GM18499 (cell line): ENCODE data around the gene HNRNPAB.
"Not testable (repeated sequence)": the region's sequence is repeated elsewhere in the genome, so short reads cannot be mapped to it uniquely, and the experiment has no call there.

Experiments
- ATAC-seq: cut with Tn5 transposase; IDR thresholded peaks from one replicate; pipeline ENCODE4 v1.9.1; 2021; ENCODE audit warnings: moderate number of reproducible peaks; ENCODE audit not compliant: insufficient read depth, unreplicated experiment

The HNRNPAB gene

DNA sequence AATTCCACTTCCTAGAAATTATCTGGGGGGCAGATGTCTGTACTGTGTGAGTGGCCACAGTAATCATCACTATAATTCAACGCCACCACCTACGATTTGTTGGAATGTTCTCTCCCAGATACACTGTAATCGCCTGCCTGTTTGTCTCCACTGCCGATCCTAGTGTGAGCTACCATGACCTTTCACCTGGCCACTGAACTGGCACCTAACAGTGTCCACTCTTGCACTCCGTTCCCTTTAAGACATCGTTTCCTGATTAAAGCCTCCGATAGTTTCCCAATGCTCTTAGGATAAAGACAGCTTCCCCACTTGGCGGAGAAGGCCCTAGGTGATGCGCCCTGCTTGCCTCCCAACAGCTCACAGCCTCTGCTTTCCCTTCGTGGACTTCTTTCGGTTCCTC, 24.3 kb downstream of the HNRNPAB start:
- no peak for ATAC-seq

DNA sequence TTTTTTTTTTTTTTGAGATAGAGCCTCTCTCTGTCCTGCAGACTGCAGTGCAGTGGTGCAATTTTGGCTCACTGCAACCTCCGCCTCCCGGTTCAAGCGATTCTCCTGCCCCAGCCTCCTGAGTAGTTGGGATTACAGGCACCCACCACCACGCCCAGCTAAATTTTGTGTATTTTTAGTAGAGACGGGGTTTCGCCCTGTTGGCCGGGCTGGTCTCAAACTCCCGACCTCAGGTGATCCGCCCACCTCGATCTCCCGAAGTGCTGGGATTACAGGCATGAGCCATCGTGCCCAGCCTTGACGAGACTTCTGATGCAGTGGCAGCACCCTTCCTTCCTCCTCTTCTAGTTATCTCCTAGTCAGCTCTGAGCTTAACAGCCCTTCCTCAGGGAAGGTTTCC, 24.8 kb downstream of the HNRNPAB start:
- not testable (repeated sequence) for ATAC-seq

DNA sequence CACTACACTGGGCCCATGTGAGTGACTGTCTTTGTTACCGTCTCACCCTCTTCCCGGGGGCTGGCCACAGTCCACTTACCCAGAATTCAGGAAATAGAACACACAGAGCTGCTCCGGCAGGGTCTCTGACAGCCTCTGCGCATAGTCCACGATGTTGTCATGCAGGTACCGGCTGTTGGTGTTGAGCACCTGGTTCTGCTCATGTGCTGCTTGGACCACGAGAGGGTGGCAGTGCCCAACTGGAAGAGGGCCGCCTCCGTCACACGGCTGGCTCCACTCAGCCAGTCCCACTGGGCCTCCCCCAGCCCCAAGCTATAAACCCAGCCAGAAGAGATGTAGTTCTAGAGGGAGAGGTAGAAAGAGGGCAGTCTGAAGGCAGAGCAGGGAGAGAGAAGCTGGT, 25.5 kb downstream of the HNRNPAB start:
- ATAC-seq: no peak

DNA sequence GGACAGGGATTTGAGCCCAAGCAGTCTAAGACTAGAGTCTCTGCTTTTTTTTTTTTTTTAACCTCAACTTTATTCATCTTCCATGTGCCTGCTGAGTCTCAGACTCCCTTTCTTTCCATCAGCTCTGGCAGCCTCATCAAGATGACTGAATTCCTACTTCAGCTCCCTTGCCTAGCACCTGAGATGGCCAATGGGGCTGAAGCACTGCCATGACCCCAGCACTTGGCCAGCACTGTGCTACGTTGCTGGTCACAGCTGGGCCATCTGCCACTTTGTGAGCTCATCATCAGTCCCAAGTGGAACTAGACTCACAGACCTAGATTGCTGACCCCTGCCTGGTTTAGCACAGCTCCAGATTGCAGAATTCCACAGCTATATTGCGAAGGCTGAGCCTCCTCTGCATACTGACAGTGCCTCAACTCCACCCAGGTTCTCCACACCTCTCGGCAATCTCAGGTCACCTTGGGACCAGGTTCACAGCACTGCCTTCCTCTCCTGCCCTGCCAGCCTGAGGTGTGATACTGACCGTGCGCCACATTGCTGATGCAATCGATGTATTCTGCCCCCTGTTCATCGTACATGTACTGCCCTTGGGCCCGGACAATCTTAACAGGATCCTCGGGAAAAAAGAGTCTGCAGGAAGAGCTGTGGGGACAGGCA, 26.7 kb downstream of the HNRNPAB start:
- ATAC-seq: no peak

DNA sequence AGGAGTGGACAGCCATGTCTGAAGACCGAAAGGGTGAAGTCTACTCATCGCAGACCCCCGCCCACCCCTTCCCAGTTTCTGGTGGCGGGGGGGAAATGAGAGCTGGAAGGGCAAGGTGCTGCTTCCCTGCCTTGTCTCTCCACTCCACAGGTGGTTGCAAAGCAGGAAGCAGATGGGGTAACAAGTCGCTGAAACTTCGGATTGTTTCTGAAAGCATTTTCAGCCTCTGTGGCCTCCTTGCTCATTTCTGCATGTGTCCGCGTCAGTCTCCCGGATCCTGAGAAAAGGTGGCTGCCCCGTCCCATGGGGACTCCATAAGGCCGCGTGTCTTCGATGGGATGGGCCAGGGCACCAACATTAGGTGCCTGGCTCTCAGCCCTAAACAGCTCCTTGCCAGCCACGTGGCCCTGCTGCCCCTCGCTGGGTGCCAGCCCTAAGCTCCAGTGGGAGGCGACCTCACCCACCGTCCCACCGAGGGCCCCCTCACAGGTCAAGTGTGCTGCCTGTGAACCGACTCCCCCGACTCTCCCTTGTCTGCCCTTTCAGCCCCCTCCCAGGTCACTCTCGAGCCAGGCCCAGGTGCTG, 27.3 kb downstream of the HNRNPAB start:
- no peak for ATAC-seq

DNA sequence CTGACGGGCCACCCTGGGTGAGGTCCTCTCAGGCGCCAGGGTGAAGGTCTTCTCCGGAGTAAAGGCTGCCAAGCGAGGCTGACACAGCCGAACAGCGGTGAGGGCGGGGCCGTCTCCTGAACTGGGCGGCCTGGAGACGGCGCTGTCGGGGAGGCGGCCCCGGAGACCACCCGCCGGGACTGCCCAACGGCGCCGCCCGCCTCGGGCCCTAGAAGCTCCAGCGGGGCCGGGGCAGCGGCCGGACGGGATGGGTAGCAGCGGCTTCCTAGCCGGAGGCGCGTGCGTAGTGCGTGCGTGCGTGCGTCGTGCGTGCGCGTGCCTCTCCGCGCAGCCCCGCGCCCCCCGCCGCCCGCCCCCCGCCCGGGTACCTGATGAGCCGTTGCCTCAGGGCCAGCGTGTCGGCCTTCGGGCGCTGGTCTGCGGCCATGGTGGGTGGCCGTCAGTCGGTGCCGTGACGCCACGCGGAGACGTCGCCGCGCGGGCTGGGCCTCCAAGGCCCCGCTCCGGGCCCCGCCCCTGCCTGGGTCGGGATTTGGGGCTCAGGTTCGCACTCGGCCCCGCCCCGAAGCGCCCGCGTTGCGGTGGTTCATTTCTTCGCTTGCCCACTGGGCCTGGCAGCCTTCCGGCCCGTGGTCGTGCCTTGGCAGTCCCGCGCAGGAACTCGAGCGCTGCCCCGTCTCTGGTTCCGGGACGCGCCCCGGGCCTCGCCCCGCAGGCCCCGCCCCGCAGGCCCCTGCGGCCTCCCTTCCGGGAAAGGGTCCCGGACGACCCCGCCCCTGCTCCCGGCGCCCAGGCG, 28.0 kb downstream of the HNRNPAB start, which contains the start of gene PHYKPL:
Gene PHYKPL, minus strand, starts transcription at position 679 of the 796 bp plus-strand sequence. Its CDS starts 252 bp downstream, at position 427.
- no peak for ATAC-seq

DNA sequence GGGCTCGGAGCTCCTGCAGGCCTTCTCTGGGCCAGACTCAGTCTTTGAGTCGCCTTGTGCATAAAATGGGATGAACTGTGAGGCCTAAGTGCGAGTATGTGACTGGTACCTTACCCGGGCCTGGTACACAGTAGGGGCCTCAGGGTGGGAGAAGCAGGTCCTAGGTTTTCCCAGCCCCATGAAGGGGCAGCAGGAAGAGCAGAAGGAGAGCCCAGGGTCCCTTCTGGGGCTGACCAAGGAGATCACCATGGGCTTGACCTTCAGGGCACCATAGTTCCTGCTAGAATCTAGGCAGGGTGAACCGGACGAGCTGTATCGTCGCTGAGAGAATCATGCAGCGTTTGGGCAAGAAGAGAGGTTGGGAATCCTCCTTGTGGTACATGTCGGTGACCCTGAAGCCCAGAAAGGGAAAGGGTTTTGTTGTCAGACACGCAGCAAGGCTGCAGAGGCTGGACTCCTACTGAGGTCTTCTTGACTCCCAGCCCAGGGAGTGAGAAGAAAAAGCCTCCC, 28.6 kb downstream of the HNRNPAB start:
- ATAC-seq: no peak

DNA sequence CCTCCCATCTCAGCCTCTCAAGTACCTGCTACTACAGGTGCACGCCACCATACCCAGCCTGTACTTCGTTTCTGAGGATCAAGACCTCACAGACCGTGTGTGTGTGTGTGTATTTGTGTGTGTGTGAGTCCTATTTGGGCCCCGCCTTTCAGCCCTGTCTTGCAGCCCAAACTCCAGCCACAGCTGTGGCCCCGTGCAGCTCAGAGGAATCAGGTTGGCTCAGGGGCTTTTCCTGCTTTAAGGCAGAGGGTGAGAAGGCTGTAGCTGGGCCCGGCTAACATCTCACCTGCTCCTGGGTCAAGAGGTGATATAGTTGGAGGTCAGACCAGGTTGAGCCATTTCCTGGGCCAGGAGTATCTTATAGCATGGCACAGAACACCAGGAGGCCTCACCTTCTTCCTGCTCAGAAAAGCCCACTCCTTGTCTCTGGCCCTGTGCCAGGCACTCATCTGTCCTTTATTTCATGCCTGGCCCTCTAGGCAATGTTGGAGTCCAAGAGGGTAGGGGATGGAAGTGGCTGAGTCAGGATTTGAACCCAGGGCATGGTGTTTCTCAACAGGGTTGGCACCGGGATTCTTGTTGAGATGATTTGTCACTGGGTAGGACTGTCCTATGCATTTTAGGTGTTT, 29.9 kb downstream of the HNRNPAB start:
- ATAC-seq: no peak

DNA sequence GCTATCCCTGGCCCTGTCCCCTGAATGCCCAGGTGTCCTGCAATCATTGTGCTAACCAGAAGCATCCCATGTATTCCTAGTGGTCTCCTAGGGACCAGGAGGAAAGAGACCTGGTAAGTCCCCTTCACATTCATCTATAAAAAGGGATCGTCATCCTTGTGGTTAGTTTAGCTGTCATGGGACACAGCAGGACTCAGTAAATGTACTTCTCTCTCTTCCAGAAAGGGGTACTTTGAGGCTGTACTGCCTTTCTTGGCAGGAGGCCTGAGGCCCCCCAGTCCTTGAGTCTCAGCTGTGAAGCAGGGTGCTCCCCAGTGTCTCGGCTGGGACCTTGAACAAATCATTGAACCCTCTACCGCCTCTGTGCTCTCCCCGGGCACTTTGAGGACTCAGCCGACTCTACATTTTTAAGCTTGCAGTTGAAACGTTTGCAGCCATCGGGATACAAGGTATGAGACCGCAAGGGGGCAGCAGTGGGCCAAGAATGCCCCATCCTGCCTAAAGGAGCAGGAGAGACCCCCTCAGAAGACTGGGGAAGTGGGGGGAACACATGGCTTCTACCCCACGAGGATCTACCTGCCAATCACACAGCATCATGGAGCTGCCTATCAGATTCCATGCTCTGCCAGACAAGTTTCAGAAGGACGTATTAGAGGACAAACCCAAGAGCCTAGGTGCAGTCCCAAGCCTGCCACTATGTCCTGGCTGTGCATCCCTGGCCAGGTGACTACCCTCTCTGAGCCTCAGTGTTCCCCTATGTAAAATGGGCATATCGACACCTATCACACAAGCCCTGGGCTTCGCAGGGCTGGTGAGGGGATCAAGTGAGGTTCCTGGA, 30.6 kb downstream of the HNRNPAB start:
- ATAC-seq: no peak

DNA sequence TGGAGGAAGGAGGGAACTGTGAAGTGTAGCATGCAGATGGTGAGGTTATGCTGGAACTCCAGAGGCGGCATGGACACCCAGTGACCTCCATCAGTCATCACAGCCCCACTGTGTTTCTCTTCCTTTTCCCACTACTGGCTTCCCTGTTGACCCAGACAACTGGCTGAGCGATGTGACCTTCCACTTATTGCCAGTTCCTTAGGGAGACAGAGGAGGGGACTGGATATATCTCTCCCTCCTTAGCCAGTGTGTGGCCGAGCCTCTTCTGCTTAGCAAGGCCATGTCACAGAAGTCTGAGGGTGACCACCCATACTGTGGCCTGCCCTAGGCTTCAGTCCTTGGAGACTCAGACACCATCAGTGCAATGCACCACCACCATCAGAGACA, 31.2 kb downstream of the HNRNPAB start:
- no peak for ATAC-seq

DNA sequence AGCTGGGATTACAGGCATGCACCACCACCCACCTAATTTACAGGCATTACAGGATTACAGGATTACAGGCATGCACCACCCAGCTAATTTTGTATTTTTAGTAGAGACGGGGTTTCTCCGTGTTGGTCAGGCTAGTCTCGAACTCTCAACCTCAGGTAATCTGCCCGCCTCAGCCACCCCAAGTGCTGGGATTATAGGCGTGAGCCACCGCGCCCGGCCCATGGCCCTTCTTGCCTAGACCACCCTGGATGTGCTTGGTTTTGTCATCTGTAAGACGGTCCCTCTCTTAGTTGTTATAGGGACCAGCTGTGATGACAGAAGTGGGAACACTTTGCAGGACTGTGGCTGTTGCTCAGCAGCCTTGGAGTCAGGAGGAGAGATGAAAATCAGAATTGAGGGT, 31.8 kb downstream of the HNRNPAB start:
- ATAC-seq: no peak

DNA sequence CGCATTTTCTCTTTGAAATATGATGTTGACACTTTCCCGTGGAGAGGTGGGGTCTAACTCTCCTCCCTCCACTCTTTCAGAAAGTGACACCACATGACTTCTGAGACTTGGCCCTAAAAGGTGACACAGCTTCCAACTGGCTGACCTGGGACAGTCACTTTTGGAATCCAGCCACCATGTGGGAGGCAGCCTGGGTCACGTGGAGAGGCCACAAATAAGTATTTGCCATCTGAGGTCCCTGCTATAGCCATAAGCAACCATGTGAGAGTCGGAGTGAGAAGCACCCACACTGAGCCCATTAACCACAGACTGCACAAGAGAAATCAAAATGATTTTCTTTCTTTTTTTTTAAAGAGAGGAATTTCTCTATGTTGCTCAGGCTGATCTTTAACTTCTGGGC, 32.3 kb downstream of the HNRNPAB start:
- no peak for ATAC-seq

DNA sequence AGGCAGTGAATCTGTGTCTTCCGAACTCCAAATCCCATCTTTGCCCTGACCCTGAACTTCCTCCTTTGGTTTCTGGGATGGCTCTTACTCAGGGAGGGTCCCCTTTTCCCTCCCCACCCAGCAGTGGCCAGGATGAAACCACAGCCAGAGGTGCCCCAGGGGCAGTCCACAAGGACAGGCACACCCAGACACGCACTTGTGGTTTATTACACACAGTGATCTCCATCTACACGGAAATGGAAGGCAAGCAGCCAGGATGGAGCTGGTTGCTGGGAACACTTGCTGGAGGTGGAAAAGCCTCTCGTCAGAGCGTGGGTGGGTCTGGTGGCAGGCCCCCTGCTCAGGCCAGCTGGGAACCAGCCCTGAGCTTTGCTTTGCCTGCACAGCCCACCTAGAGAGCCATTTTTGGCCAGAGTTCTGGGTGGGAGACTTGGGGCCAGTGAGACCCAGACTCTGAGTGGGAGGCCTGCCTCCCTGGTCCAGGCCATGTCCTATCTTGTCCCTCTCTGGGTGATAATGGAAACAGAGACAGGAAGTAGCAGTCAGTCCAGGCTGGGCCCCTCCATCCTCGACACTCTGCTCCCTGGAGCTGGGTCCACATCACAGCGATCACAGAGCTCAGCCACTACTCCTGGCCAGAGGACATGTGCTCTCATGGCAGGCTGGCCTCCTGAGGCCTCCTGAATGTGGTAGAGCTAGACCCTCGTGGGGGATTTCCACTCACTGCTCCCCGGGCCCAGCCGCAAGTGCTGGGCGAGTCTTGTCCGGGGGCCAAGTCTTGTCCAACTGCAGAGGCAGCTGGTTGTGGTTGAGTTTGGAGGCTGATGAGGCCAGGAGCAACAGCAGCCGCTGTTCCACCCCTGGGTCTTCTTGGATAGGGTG, 33.3 kb downstream of the HNRNPAB start:
- no peak for ATAC-seq

DNA sequence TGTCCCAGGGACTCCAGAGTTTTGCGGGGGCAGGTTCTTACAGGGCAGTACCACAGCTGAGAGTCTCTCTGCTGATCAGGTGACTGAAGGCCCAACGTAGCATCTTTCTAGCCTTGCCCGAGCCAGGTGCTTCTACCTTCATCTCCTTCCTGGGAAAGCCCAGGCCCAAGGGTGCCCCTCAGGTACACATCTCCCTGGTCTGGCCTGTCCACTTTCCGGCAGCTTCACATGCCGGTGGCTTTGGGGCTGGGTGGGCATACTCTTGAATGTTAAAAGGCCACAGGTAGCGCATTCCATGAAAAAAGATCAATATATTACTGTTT, 33.9 kb downstream of the HNRNPAB start:
- ATAC-seq: no peak

DNA sequence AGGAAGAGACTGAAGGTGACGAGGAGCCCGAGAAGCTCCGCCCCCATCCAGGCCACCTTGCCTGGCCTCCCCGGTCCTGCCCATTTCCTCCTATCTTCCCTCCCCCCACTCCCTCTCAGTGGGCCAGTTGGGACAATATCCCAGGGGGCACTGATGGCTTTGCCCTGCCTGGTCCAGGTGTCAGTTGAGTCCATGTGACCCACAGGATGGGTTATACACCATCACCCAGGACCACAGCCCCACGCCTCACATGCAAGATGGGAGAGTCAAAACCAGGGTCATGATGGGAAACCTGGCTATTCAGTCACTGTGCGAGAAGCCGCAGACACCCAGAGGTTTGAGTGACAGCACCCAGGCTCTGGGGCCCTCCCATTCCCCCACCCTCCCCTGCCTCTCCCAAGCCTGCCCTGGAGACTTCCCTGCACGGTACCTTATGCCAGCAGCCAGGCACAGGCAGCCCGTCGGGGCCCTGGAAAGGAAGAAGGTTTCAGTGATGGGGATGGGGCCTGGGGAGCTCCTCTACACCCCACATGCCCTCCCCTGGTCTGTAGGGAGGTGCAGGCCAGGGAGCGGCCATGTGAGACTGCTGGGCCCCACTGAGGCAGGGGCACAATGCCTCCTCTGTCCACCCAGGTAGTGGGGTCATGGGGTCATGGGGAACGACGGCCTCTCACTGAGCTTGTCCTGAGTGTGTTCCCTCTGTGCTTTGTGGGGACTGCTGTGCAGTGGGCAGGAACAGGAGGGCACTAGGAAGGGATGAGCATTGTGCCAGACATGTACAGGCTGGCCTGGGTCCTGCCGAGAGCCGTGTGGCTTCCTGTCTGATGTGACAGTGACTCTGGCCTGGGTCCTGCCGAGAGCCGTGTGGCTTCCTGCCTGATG, 34.6 kb downstream of the HNRNPAB start:
- ATAC-seq: no peak

DNA sequence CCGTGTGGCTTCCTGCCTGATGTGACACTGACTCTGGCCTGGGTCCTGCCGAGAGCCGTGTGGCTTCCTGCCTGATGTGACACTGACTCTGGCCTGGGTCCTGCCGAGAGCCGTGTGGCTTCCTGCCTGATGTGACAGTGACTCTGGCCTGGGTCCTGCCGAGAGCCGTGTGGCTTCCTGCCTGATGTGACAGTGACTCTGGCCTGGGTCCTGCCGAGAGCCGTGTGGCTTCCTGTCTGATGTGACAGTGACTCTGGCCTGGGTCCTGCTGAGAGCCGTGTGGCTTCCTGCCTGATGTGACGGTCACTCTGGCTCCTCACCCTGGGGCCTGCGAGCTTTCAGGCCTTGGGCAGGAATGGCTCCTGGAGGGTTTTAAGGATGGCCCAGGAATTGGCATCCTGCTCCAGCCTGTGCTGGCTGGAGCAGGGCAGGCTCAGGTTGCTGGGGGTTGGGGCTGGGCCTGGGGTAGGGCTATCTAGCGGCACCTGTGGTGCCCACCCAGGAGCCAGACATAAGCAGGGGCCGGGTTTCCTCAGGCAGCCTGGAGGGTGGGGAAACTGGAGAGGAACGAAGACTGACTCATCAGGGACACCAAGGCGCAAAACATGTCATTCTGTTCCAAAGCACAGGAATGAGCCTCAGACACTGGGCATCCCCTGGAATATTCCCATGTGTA, 35.4 kb downstream of the HNRNPAB start:
- ATAC-seq: not testable (repeated sequence)

DNA sequence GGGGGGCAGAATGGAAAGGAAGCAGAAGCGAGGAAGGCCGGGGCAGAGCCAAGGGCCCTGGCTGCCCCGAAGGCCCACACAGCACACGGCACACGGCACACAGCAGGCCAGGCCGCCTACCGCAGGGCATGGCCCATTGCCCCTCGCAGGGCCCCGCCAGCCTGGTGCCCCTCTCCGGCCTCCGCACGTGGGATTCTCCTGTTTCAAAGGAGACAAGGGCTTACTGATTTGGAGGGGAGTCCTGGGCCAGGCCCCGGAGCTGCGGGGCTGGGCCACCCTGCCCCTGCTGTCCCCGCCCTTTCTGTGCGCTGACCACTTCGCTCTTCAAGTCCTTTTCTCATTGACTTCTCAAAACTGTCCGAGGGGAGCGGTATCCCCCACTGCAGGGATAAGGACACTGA, 36.0 kb downstream of the HNRNPAB start:
- ATAC-seq: no peak

DNA sequence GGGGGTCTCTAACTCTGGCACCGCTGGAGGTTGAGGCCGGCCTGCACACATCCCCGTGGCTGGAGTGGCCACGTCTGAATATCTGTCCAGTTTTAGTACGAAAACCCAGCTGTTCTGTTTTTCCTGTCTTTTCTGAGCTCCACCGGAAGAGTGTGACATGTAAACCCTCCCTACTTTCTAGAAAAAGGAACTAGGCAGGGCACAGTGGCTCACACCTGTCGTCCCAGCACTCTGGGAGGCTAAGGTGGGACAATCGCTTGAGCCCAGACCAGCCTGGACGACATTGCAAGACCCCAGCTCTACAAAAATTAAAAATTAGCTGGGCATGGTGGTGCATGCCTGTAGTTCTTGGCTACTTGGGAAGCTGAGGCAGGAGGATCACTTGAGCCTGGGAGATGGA, 36.4 kb downstream of the HNRNPAB start:
- ATAC-seq: no peak
